Raji (cell line): ENCODE results near the gene UBQLN1.
A peak's percentile ranks its signal among the peaks of the same experiment; 100 is the strongest.

Source experiments
- POLR2A ChIP-seq: IDR thresholded peaks from 2 replicates; pipeline ENCODE4 v1.6.1; 2011; ENCODE audit warnings: low read depth, low read length, control low read depth; ENCODE audit not compliant: insufficient read depth

Gene UBQLN1

DNA sequence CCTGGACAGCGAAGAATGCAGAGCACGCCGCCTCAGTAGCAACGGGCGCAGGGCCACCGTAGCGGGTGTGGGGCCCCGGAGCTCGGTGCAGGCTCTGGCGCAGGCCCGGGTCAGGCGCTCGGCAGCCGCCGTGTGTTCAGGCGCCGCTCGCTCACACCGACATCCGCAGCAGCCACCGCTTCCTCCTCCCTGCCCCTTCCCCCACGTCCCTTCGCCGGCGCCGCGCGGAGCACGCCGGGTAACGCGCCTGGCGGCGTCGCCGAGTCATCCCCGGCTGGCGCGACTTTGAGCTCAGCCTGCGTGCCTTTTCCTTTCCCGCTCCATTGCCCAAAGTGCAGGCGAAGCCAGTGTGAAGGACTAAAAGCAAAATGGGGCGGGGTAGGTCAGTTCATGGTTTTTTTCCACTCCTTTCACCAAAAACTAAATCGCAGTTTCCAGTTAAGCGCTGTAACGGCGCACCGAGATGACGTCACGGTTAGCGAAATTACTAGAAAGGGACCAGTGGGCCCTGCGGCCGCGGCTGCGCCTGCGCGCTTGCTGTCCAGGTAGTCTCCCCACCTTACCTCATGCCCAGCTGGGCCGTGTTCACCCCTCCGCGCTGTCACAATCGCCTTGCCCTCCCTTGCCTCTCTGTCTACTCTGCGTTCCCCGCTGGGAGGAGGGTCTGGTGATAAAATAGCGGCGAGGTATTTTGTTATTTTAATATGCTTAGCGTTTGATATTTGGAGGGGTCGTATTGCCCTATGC is at the start of gene UBQLN1:
Gene UBQLN1, minus strand, starts transcription at position 191 of the 747 bp plus-strand sequence. CDS start 279 bp downstream, outside the sequence.
- TF ChIP-seq POLR2A: peak; percentile 93

DNA sequence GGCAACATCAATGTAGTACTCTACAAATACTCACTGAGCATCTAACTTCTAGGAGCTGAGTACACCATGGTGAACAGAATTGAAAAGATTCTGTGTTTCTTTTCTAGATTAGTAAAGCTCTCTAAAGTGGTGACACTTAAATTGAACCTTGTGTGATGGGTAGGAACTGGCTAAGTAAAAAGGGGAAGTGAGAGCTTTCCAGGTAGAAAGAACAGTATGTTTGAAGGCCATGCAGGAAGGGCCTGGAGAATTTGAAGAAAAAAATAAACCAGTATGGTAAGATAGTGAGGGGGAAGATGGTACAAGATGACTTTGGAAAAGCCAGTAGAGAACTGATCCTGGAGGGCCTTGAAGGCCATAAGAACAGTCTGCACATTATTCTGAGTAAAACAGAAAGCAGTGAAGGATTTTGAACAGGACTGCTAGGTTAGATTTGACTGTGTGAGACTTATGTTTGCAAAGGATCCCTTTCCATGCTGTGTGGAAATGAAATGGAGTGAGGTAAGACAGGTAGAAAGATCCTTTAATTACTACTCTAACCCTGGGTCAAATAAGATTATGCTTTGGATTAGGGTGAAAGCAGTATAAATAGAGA is 46.7 kb upstream of the UBQLN1 start:
- no peak for TF ChIP-seq POLR2A

DNA sequence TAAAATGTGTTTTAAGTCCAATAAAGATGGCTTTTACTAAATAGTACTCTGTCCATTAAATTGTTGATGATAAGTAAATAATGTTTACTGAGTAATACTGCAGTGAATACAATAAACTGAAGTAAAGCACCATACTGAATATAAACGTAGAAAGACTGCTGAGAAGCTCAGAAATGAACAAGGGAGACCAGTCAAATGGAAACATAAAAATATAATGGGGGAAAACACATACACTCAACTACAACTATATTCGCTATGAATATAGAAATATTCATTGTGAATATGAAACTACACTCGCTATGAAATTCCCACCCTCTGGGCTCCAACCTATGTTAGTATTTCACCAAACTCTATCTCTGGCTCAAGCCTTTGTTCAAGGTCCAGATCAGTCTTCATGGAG is 41.9 kb upstream of the UBQLN1 start:
- no peak for TF ChIP-seq POLR2A

GRCh38 chr9:83744206-83744605 is 36.4 kb upstream of the UBQLN1 start:
- no peak for TF ChIP-seq POLR2A

- no peak for TF ChIP-seq POLR2A
Measured at GRCh38 chr9:83733739-83734138, 26.0 kb upstream of the UBQLN1 start.

DNA sequence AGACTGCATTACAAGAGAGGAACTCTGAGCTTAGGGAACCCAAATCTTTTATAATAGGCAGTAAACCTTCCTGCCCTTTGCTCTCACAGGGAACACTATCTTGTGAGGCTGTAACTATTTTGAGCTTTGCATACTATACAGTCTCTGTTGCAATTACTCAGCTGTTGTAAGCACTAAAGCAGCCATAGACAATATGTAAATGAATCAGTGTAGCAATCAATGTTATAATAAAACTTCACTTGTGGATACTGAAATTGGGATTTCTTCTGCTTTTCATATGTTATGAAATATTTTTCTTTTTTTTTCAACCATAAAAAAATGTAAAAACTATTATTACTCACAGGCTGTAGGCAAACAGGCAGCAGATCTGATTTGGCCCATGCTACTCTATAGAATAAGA is 16.7 kb upstream of the UBQLN1 start:
- TF ChIP-seq POLR2A: no peak

DNA sequence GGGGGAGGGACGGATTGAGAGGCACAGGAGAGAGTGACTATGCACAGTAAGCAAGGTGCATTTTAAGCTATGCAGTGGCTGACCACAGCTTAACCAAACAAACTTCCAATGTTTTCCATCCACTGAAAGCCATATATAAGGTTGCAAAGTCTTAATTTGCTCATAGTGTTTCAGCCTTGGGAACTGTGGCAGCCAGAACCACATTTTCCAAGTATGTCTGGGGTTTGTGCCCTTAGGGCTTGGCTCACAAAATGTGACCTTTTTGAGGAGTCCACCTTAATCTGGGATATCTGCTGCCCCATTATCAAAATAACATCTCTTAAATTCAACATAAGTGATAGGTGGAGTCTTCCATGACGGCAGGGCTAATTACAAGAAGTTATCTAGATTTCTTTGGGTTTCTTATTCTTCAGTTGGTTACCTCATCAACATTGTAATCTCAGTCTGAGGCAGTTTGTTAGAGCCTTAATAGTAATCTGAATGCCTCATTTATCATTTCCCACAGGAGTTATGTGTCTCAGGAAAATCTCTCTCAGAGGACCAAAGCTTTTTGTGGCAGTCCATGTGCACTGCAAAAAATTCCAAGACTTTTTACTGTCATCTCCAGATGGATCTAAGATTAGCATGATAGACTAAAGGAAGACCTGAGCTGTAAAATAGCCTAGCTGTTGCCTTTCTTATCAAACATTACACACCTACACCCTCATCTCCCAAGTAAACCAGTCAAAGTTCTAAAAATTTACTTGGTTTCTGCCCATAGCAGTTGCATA is 15.2 kb upstream of the UBQLN1 start:
- TF ChIP-seq POLR2A: no peak

DNA sequence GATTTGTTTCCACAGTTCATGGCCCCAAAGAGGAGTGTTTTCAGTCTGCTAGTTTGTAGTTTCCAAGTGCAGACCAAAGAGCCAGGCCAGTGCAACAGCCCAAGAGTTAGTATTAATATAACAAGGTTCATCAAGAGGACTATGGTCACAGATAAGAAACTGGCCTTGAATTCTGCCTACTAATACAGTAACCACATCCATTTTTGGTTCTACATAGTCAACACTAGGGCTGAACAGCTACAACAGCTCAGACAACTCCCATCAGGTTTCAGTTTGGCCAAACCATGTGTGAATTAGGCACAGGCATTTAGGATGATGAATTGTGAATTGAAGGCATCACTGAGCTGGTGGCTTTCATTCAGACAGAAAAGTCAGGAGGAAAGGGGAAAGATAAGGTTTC is 13.8 kb upstream of the UBQLN1 start:
- no peak for TF ChIP-seq POLR2A

GRCh38 chr9:83715794-83716193 is 8.0 kb upstream of the UBQLN1 start:
- no peak for TF ChIP-seq POLR2A

DNA sequence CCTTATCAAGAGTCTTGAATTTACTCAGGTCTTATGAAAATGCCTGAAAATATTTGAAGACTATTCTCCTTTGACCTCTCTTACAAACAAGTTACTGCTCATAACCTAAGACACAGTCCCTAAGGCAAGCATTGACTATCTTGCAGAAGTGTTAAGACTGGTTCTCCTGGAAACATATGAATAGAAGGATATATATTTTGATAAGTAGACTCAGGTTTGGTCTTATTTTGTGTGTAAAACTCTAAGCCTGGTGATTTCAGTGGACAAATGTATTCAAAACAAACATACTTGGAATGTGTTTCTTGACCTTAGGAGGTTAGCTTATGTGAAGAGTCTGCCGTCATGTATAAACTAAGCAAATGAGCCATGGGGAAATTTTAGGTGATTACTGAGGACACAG is 7.5 kb upstream of the UBQLN1 start:
- no peak for TF ChIP-seq POLR2A

GRCh38 chr9:83714329-83714728 is 6.6 kb upstream of the UBQLN1 start:
- TF ChIP-seq POLR2A: no peak

- TF ChIP-seq POLR2A: no peak
Measured at GRCh38 chr9:83708515-83709158, 879 bp upstream of the UBQLN1 start.

- TF ChIP-seq POLR2A: no peak
Measured at GRCh38 chr9:83707518-83707767, 315 bp downstream of the UBQLN1 start.

- TF ChIP-seq POLR2A: no peak
Measured at GRCh38 chr9:83706676-83707517, 861 bp downstream of the UBQLN1 start.

GRCh38 chr9:83701769-83702168 is 6.0 kb downstream of the UBQLN1 start:
- no peak for TF ChIP-seq POLR2A
